ENCODE results near the gene TMEM45A. TPM values are rescaled to one million over a fixed set of nuclear protein-coding genes. Genes with fewer than 3 reads are reported as not detected.

The TMEM45A gene
- total RNA-seq, 1 donor from 2014 or later: 9.0 TPM

DNA sequence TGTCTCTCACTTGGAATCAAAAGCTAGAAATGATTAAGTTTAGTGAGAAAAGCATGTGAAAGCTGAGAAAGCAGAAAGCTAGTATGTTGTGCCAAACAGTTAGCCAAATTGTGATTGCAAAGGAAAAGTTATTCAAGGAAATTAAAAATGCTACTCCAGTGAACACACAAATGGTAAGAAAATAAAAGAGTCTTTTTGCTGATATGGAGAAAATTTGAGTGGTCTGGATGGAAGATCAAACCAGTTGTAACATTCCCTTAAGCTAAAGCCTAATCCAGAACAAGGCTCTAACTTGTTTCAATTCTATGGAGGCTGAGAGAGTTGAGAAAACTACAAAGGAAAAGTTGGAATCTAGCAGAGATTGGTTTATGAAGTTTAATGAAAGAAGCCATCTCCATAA, 128.8 kb downstream of the TMEM45A start:
- DNase-seq: no peak

Other genes starting within 250 kb of the TMEM45A start
- 46.1 and 49.1 TPM in 2 replicates for gene TBC1D23, start 231.6 kb upstream of the TMEM45A start, total RNA-seq
- gene NIT2, start 157.9 kb upstream of the TMEM45A start, total RNA-seq: 6.5 and 8.4 TPM in 2 replicates
- gene TOMM70, start 91.5 kb upstream of the TMEM45A start, total RNA-seq: 38.3 and 49.0 TPM in 2 replicates
- 0.51 and 1.1 TPM in 2 replicates for gene LNP1, start 91.1 kb upstream of the TMEM45A start, total RNA-seq
- gene ADGRG7, start 117.0 kb downstream of the TMEM45A start, total RNA-seq: not detected in 2 replicates
- 77.5 and 79.3 TPM in 2 replicates for gene TFG, start 216.9 kb downstream of the TMEM45A start, total RNA-seq